HepG2 (cell line): ENCODE measurements around the gene RPL4. TPM values are rescaled to one million over a fixed set of nuclear protein-coding genes. Genes with fewer than 3 reads are reported as not detected.

ENCODE experiments used
- ATAC-seq: fragments of 200-7000 bp; cut with Tn5 transposase; 3 replicates; pipeline ENCODE4 v1.9.1; 2020; ENCODE audit warnings: mild to moderate bottlenecking, moderate library complexity
- BruUV-seq: library from RNA; stranded (reverse); fragments of 400-500 nt; replicated peaks from 2 replicates; lab custom pipeline; 2021; lab: Mats Ljungman, UMichigan
- CTCF ChIA-PET: fragments of 300-600 bp; formaldehyde crosslinking; extraction: SDS; loops from one replicate; lab custom pipeline; 2021; ENCODE audit warnings: low total read pairs, inconsistent platforms, low intra/inter-chr PET ratio; lab: Yijun Ruan, JAX
- POLR2A ChIA-PET: fragments of 350-600 bp; sonication (Branson Sonifier 250); formaldehyde crosslinking; loops from one replicate; lab custom pipeline; 2020; ENCODE audit warnings: antibody characterized with exemption, inconsistent platforms; lab: Yijun Ruan, JAX
- DNase-seq: peaks from one replicate; pipeline ENCODE4 v3.0.0-alpha.2; 2015; ENCODE audit warnings: low spot score
- FAIRE-seq: peaks from 3 replicates; lab custom pipeline; 2011; peaks lifted over from hg19 to GRCh38; lab: Jason Lieb, UNC
- H2AFZ ChIP-seq: one replicate; pipeline ENCODE4 v1.6.1; 2011; ENCODE audit warnings: low read length, inconsistent platforms
- H3K27ac ChIP-seq: fragments of 300-600 bp; 3 replicates; pipeline ENCODE4 v1.8.0; 2011; ENCODE audit warnings: mixed run types, mild to moderate bottlenecking, mixed read lengths, low read length, inconsistent platforms; ENCODE audit not compliant: insufficient read depth; ENCODE audit errors: extremely low read length
- H3K27me3 ChIP-seq, 2 experiments: fragments of 200-600 bp in 1 of 2; 2 replicates in 1 of 2; 3 replicates in 1 of 2; pipeline versions ENCODE4 v1.6.0 to v1.8.0; 2011; ENCODE audit warnings: low read length in 2 of 2, mild to moderate bottlenecking in 2 of 2, moderate library complexity in 2 of 2, inconsistent platforms in 1 of 2; ENCODE audit not compliant: insufficient read depth in 2 of 2, control insufficient read depth in 1 of 2
- H3K36me3 ChIP-seq, 2 experiments: fragments of 200-600 bp in 1 of 2; replicated peaks in 1 of 2; 2 replicates in 1 of 2; 3 replicates in 1 of 2; pipeline versions ENCODE4 v1.5.1 to v1.8.0; 2011; ENCODE audit warnings: low read length in 2 of 2, inconsistent platforms in 1 of 2; ENCODE audit not compliant: insufficient read depth in 2 of 2, control insufficient read depth in 1 of 2
- H3K4me1 ChIP-seq: 2 replicates; pipeline ENCODE4 v1.5.1; 2012; ENCODE audit warnings: low read length, inconsistent platforms; ENCODE audit not compliant: insufficient read depth
- H3K4me2 ChIP-seq: 2 replicates; pipeline ENCODE4 v1.6.0; 2011; ENCODE audit warnings: low read depth, low read length, inconsistent platforms
- H3K4me3 ChIP-seq, 3 experiments: fragments of 200-600 bp in 1 of 3; sonication (generic), shearing (Covaris generic) in 1 of 3; replicated peaks in 1 of 3; 2 replicates each; pipeline ENCODE4 v1.5.1; 2011 to 2016; ENCODE audit warnings: low read length in 3 of 3, inconsistent platforms in 2 of 3, low read depth in 2 of 3, mild to moderate bottlenecking in 2 of 3, control low read depth in 1 of 3, mixed read lengths in 1 of 3; ENCODE audit not compliant: insufficient read depth in 1 of 3
- H3K79me2 ChIP-seq: one replicate; pipeline ENCODE4 v1.6.1; 2011; ENCODE audit warnings: low read length, inconsistent platforms; ENCODE audit not compliant: insufficient read depth
- H3K9ac ChIP-seq: 2 replicates; pipeline ENCODE4 v1.6.0; 2011; ENCODE audit warnings: mild to moderate bottlenecking, low read depth, low read length, inconsistent platforms; ENCODE audit not compliant: insufficient read depth
- H3K9me3 ChIP-seq: 2 replicates; pipeline ENCODE4 v1.5.1; 2012; ENCODE audit warnings: mild to moderate bottlenecking, low read length
- H4K20me1 ChIP-seq: 2 replicates; pipeline ENCODE4 v1.6.0; 2011; ENCODE audit warnings: inconsistent platforms, mild to moderate bottlenecking, low read length, moderate library complexity; ENCODE audit not compliant: insufficient read depth
- DMTF1 ChIP-seq: sonication (generic); formaldehyde crosslinking; IDR thresholded peaks from 2 replicates; pipeline ENCODE4 v1.4.0; 2020; ENCODE audit warnings: mild to moderate bottlenecking, missing genetic modification reagents
- GFI1 ChIP-seq: sonication (generic); formaldehyde crosslinking; IDR thresholded peaks from 2 replicates; pipeline ENCODE4 v1.5.0; 2020; ENCODE audit warnings: missing genetic modification reagents, mild to moderate bottlenecking, borderline replicate concordance
- MAFK ChIP-seq, 2 experiments: IDR thresholded peaks in 1 of 2; conservative IDR thresholded peaks in 1 of 2; 2 replicates each; pipeline ENCODE4 v1.6.1; 2011; ENCODE audit warnings: improper control_type of control experiment in 2 of 2, low read length in 2 of 2
- MBD4 ChIP-seq: IDR thresholded peaks from 2 replicates; pipeline ENCODE4 v1.6.1; 2012; ENCODE audit warnings: low read length, inconsistent platforms, borderline replicate concordance
- MED1 ChIP-seq: sonication (generic); formaldehyde crosslinking; IDR thresholded peaks from 2 replicates; pipeline ENCODE4 v1.4.0; 2020; ENCODE audit warnings: missing genetic modification reagents
- NFAT5 ChIP-seq: sonication (generic); formaldehyde crosslinking; IDR thresholded peaks from 2 replicates; pipeline ENCODE4 v1.4.0; 2020; ENCODE audit warnings: missing genetic modification reagents
- RNF2 ChIP-seq: fragments of 450-650 bp; conservative IDR thresholded peaks from 2 replicates; pipeline ENCODE4 v1.6.1; 2016; ENCODE audit warnings: low read depth
- ZBTB21 ChIP-seq: sonication (generic); formaldehyde crosslinking; IDR thresholded peaks from 2 replicates; pipeline ENCODE4 v1.4.0; 2020; ENCODE audit warnings: missing genetic modification reagents
- ZMAT5 ChIP-seq: sonication (generic); formaldehyde crosslinking; IDR thresholded peaks from 2 replicates; pipeline ENCODE4 v1.5.0; 2020; ENCODE audit warnings: mild to moderate bottlenecking, low read depth, missing genetic modification reagents, borderline replicate concordance
- ZNF784 ChIP-seq: sonication (generic); formaldehyde crosslinking; IDR thresholded peaks from 2 replicates; pipeline ENCODE4 v1.5.1; 2020; ENCODE audit warnings: missing genetic modification reagents, mild to moderate bottlenecking, borderline replicate concordance
- ZNF879 ChIP-seq: sonication (generic); formaldehyde crosslinking; IDR thresholded peaks from 2 replicates; pipeline ENCODE4 v1.8.1; 2023; ENCODE audit warnings: missing genetic modification reagents
- ZSCAN30 ChIP-seq: sonication (generic); formaldehyde crosslinking; IDR thresholded peaks from 2 replicates; pipeline ENCODE4 v1.5.0; 2020; ENCODE audit warnings: mild to moderate bottlenecking, missing genetic modification reagents
- WGBS: methylation state at CpG from one replicate; pipeline ENCODE4 v1.1.6; 2017; ENCODE audit warnings: low lambda C conversion rate; 5-methylcytosine and 5-hydroxymethylcytosine counted together
- in situ Hi-C: cut with HindIII; loops from 2 replicates; pipeline ENCODE4 v1.10.0; 2017; ENCODE audit warnings: low pct_unique_long_range_greater_than_20kb; ENCODE audit not compliant: extremely low pct_ligation_motif_present
- intact Hi-C: fragments of 100-400 bp; cut with micrococcal nuclease; formaldehyde crosslinking; loops from one replicate; pipeline ENCODE4 v1.10.0; 2022; ENCODE audit not compliant: unreplicated experiment
- polyA plus RNA-seq, 8 experiments: library from polyadenylated mRNA; depleted of rRNA in 3 of 8; stranded (reverse) in 7 of 8; unstranded in 1 of 8; fragments of >200 nt; fragmentation: Illumina TruSeq in 4 of 8; extraction: Trizol in 4 of 8; gene quantifications; 2 replicates each; pipeline versions ENCODE4 v1.2.1 to v1.2.3, GENCODE V29; 2011 to 2016; ENCODE audit warnings: low read depth in 4 of 8, missing spikeins in 1 of 8, mixed read lengths in 1 of 8; ENCODE audit not compliant: insufficient read depth in 1 of 8
- total RNA-seq, 5 experiments: library from RNA; depleted of rRNA; stranded (reverse); fragments of >200 nt; fragmentation: Illumina TruSeq; extraction: Trizol; gene quantifications; 2 replicates each; pipeline ENCODE4 v1.2.3, GENCODE V29; 2016; ENCODE audit warnings: low read depth in 1 of 5

RPL4 gene
- total and polyA plus RNA-seq, 2 of the 13 experiments (the other 11 are each of a cell fraction or from before 2014, with no cell fraction given), result 3,630 to 3,960 TPM

GRCh38 chr15:66481107-66481856, 23.4 kb downstream of the RPL4 start:
- intact Hi-C loops (no loop called here), in situ Hi-C loops (loop anchor here (25.0 kb wide), 1 partner anchor 94 kb away; the partner anchor contains the start of gene MAP2K1)
- DNase-seq, result no peak
- no peak for ATAC-seq
- POLR2A ChIA-PET, result no interaction called here
- H3K4me2 ChIP-seq, result no peak overlapping the region
- no peak overlapping the region for H3K4me3 ChIP-seq
- H3K36me3 ChIP-seq, result peaks cover 19 to 41% of the 10 kb centered on the region in 2 experiments
- no peaks in the 10 kb centered on the region for H3K79me2 ChIP-seq
- no peaks in the 10 kb centered on the region for H3K4me1 ChIP-seq
- CTCF ChIA-PET, result no interaction called here
- no peak overlapping the region for H3K9ac ChIP-seq
- H4K20me1 ChIP-seq, result no peaks in the 10 kb centered on the region
- no peaks in the 10 kb centered on the region for H3K9me3 ChIP-seq
- no peak overlapping the region for H3K27ac ChIP-seq
- 84% methylated on average over 10 of the region's 10 CpGs for WGBS
- H3K27me3 ChIP-seq, result no peaks in the 10 kb centered on the region
- H2AFZ ChIP-seq, result no peak overlapping the region
- BruUV-seq, result no TSS peak
- FAIRE-seq, result no peak
- TF ChIP-seq RNF2 (no peak), ZNF784 (no peak), MBD4 (no peak), DMTF1 (CRISPR knock-in tag) (no peak), MAFK (conservative IDR thresholded peaks at IDR 0.05 in 1 of 2, IDR thresholded peaks at IDR 0.05 in 1 of 2; ENCODE audit: low read length in 2 of 2) (no peak), NFAT5 (CRISPR knock-in tag) (no peak), ZSCAN30 (CRISPR knock-in tag) (no peak), ZNF879 (no peak), MED1 (CRISPR knock-in tag) (no peak), ZBTB21 (no peak), ZMAT5 (no peak), GFI1 (no peak)
